Measurements from ENCODE around the gene TMEM233. TPM values are rescaled to one million over a fixed set of nuclear protein-coding genes. Genes with fewer than 3 reads are reported as not detected.
"Not testable (repeated sequence)": the region's sequence is repeated elsewhere in the genome, so short reads cannot be mapped to it uniquely, and the experiment has no call there.

Gene TMEM233
- total RNA-seq, 2 experiments from 2014 or later = not detected

DNA sequence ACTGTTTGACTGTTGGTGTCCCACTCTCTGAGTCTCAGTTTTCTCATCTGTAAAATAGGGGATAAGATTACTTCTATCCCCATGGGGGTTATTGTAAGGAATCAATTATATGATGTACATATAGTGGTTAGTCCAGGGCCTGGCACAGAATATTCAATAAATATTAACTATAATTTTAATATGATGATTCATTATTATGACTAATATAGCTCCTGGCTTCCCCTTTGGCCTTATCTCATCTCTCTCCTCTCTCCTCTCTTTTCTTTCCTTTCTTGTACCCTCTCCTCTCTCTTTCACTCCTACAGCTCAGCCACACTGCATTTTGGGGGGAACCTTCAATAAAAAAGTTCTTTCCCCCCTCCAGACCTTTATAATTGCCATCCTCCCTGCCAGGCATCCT, 21.1 kb downstream of the TMEM233 start:
- H3K79me2 ChIP-seq (ENCODE audit: insufficient read depth, low read depth, low read length) = no peaks in the 10 kb centered on the region
- no peaks in the 10 kb centered on the region for H3K4me1 ChIP-seq (ENCODE audit: insufficient read depth, low read length, poor library complexity, severe bottlenecking)
- H3K9me3 ChIP-seq (ENCODE audit: low read length) = no peaks in the 10 kb centered on the region
- intact Hi-C loops (cut with micrococcal nuclease; ENCODE audit: unreplicated experiment) = no loop called here
- no peak for TF ChIP-seq EZH2phosphoT487 (IDR thresholded peaks at IDR 0.05; ENCODE audit: borderline replicate concordance, low read depth, low read length)
- TF ChIP-seq, protein P1, sequence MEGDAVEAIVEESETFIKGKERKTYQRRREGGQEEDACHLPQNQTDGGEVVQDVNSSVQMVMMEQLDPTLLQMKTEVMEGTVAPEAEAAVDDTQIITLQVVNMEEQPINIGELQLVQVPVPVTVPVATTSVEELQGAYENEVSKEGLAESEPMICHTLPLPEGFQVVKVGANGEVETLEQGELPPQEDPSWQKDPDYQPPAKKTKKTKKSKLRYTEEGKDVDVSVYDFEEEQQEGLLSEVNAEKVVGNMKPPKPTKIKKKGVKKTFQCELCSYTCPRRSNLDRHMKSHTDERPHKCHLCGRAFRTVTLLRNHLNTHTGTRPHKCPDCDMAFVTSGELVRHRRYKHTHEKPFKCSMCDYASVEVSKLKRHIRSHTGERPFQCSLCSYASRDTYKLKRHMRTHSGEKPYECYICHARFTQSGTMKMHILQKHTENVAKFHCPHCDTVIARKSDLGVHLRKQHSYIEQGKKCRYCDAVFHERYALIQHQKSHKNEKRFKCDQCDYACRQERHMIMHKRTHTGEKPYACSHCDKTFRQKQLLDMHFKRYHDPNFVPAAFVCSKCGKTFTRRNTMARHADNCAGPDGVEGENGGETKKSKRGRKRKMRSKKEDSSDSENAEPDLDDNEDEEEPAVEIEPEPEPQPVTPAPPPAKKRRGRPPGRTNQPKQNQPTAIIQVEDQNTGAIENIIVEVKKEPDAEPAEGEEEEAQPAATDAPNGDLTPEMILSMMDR (conservative IDR thresholded peaks at IDR 0.05; ENCODE audit: low read length) = no peak
- no peak for DNase-seq (ENCODE audit: low spot score)
- no peak overlapping the region for H3K27ac ChIP-seq (ENCODE audit: low read depth, low read length, poor library complexity, severe bottlenecking)
- no peak overlapping the region for H3K4me2 ChIP-seq (ENCODE audit: low read length)
- ChIA-PET POLR2A (no interaction called here), CTCF (ENCODE audit: unreplicated experiment) (no interaction called here)
- no peaks in the 10 kb centered on the region for H4K20me1 ChIP-seq (ENCODE audit: insufficient read depth, low read length)
- BruUV-seq (replicated peaks) = no TSS peak
- no peaks in the 10 kb centered on the region for H3K9me2 ChIP-seq (ENCODE audit: insufficient read depth, low read length)
- H3K4me3 ChIP-seq (ENCODE audit: low read depth, low read length, poor library complexity, severe bottlenecking) = no peak overlapping the region
- H2AFZ ChIP-seq (ENCODE audit: low read length) = no peak overlapping the region
- no peaks in the 10 kb centered on the region for H3K36me3 ChIP-seq (ENCODE audit: insufficient read depth, low read length)

DNA sequence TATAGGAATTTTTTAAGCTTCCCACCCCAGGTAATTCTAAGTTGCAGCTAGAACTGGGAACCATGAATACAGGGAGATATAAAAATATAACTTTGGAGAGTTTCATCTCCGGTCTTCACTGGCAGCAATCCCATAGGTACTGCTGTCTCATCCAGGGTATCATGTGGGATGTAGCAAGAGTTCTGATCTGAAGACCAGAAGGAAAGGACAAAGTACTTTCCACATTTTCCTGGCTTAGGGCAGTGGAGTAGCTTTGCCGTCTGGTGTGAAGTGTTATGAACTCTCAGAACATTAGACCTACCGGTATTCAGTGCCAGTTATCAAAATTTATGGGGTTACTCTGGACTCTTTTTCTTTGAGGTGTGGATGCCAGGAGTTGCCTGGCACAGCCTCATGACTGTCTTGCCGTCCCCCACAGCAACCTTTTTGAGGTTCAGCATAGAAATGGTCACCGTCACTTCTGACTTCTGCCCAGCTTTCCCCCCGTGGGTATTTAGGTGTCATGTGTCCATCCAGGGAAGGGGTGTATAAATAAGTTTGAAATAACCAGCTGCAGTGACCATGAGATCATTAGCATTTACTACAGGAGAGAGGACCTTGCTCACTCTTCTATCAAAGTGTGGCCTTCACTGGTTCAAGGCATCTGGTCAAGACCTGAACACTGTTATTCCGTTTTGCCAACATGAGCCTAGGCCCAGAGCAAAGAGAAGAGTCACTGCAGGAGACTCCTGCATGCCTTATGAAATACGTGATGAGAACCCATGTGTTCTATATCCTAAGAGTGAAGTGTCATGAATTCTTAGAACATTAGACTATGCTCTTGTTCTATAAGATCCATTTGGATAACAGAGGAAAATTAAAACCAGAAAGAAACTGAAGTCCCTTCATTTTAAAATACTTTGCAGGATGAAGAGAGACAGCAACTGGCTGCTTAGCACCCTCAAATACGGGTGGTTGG, 22.2 kb downstream of the TMEM233 start:
- no peaks in the 10 kb centered on the region for H3K36me3 ChIP-seq (ENCODE audit: insufficient read depth, low read length)
- no peak for DNase-seq (ENCODE audit: low spot score)
- no peak overlapping the region for H3K27ac ChIP-seq (ENCODE audit: low read depth, low read length, poor library complexity, severe bottlenecking)
- CTCF ChIA-PET (ENCODE audit: unreplicated experiment) = no interaction called here
- no peak overlapping the region for H3K4me2 ChIP-seq (ENCODE audit: low read length)
- no TSS peak for BruUV-seq (replicated peaks)
- no peak overlapping the region for H2AFZ ChIP-seq (ENCODE audit: low read length)
- H3K79me2 ChIP-seq (ENCODE audit: insufficient read depth, low read depth, low read length) = no peaks in the 10 kb centered on the region
- intact Hi-C loops (cut with micrococcal nuclease; ENCODE audit: unreplicated experiment) = no loop called here
- no peak for TF ChIP-seq EZH2phosphoT487 (IDR thresholded peaks at IDR 0.05; ENCODE audit: borderline replicate concordance, low read depth, low read length)
- H4K20me1 ChIP-seq (ENCODE audit: insufficient read depth, low read length) = no peaks in the 10 kb centered on the region
- H3K4me3 ChIP-seq (ENCODE audit: low read depth, low read length, poor library complexity, severe bottlenecking) = no peak overlapping the region
- H3K4me1 ChIP-seq (ENCODE audit: insufficient read depth, low read length, poor library complexity, severe bottlenecking) = no peaks in the 10 kb centered on the region
- POLR2A ChIA-PET = no interaction called here
- H3K9me2 ChIP-seq (ENCODE audit: insufficient read depth, low read length) = no peaks in the 10 kb centered on the region
- no peaks in the 10 kb centered on the region for H3K9me3 ChIP-seq (ENCODE audit: low read length)

- H3K27ac ChIP-seq (ENCODE audit: low read depth, low read length, poor library complexity, severe bottlenecking); H3K9me2 ChIP-seq (ENCODE audit: insufficient read depth, low read length); intact Hi-C loops (cut with micrococcal nuclease; ENCODE audit: unreplicated experiment); H3K4me1 ChIP-seq (ENCODE audit: insufficient read depth, low read length, poor library complexity, severe bottlenecking); H4K20me1 ChIP-seq (ENCODE audit: insufficient read depth, low read length); BruUV-seq (replicated peaks); H3K36me3 ChIP-seq (ENCODE audit: insufficient read depth, low read length); H3K4me2 ChIP-seq (ENCODE audit: low read length); H3K9me3 ChIP-seq (ENCODE audit: low read length); CTCF ChIA-PET (ENCODE audit: unreplicated experiment); H3K79me2 ChIP-seq (ENCODE audit: insufficient read depth, low read depth, low read length); POLR2A ChIA-PET; H2AFZ ChIP-seq (ENCODE audit: low read length); DNase-seq (ENCODE audit: low spot score); H3K4me3 ChIP-seq (ENCODE audit: low read depth, low read length, poor library complexity, severe bottlenecking): not testable (repeated sequence)
Observed at GRCh38 chr12:119618328-119618896, 24.8 kb downstream of the TMEM233 start.
